Psoas muscle (tissue), 8 donors: Measurements from ENCODE around the gene FBLN1. TPM values are rescaled to one million over a fixed set of nuclear protein-coding genes. Genes with fewer than 3 reads are reported as not detected.

Experiments
- ATAC-seq, 4 donors: fragments of 200-7000 bp; cut with Tn5 transposase; one replicate each; pipeline ENCODE4 v1.9.1; 2020; ENCODE audit warnings: moderate library complexity in 3 of 4, mild to moderate bottlenecking in 2 of 4
- DNase-seq, 2 donors: peaks; one replicate each; pipeline ENCODE4 v3.0.0-alpha.2; 2020
- H3K27ac ChIP-seq: fragments of 200-600 bp; one replicate; pipeline ENCODE4 v1.8.0; 2022
- H3K27me3 ChIP-seq, 3 donors: fragments of 200-600 bp in 1 of 3; one replicate each; pipeline versions ENCODE4 v1.6.1 to v1.8.0; 2013 to 2022; ENCODE audit warnings: low read length in 2 of 3, mild to moderate bottlenecking in 2 of 3, moderate library complexity in 1 of 3; ENCODE audit not compliant: insufficient read depth in 3 of 3
- H3K36me3 ChIP-seq, 2 donors: fragments of 200-600 bp in 1 of 2; one replicate each; pipeline versions ENCODE4 v1.6.1 to v1.8.0; 2013 to 2022; ENCODE audit warnings: low read depth in 1 of 2, mild to moderate bottlenecking in 1 of 2, moderate library complexity in 1 of 2; ENCODE audit not compliant: insufficient read depth in 1 of 2
- H3K4me1 ChIP-seq: fragments of 200-600 bp; one replicate; pipeline ENCODE4 v1.8.0; 2022
- H3K4me3 ChIP-seq: fragments of 200-600 bp; one replicate; pipeline ENCODE4 v1.8.0; 2022; ENCODE audit warnings: mild to moderate bottlenecking
- H3K9me3 ChIP-seq: fragments of 200-600 bp; one replicate; pipeline ENCODE4 v1.8.0; 2022
- CTCF ChIP-seq: fragments of 200-600 bp; IDR thresholded peaks from one replicate; pipeline ENCODE4 v1.8.0; 2022; ENCODE audit warnings: antibody characterized with exemption
- WGBS, 3 donors: extraction: QIAGEN DNeasy Blood & Tissue Kit; methylation state at CpG; one replicate each; pipeline versions ENCODE4 v1.1.6 to v1.1.7; 2013; 5-methylcytosine and 5-hydroxymethylcytosine counted together
- intact Hi-C, 2 donors: fragments of 100-400 bp; cut with DNase I; formaldehyde crosslinking; loops; one replicate each; pipeline versions ENCODE4 v1.11.0 to v1.14.2; 2022
- polyA plus RNA-seq, 3 donors: library from polyadenylated mRNA; stranded (reverse); fragments of 200-250 nt; gene quantifications; one replicate each; pipeline ENCODE4 v1.2.3, GENCODE V29; 2013
- total RNA-seq, 4 donors: library from RNA; stranded (reverse); fragmentation: NEBNext Ultra II Directional in 2 of 4; extraction: Animal tissue kit (Norgen Biotek cat#: 25700) in 2 of 4; gene quantifications; one replicate each; pipeline versions ENCODE4 v1.2.1 to v1.2.4, GENCODE V29; 2021 to 2023
- donor health status: healthy with polysubstance abuse.
- donor health status: DM: no; HTN: no; CAD: no; lungs with moderate emphysema.
- donor health status: Bipolar disorder and iron deficiency.
- donor health status: healthy.
- donor health status: DM: yes; HTN: yes; CAD: no.
- donor health status: DM: no; HTN: no; CAD: no.
- donor health status: DM: no; HTN: no; CAD: no.
- donor health status: DM: yes; HTN: yes; CAD: no.

FBLN1 gene
- total and polyA plus RNA-seq, 7 donors: 10.5 to 95.7 (median 19.3) TPM

GRCh38 chr22:45574069-45574703 is 71.5 kb downstream of the FBLN1 start:
- Histone ChIP-seq H3K4me1 (no peaks in the 10 kb centered on the region), H3K9me3 (peaks cover 16% of the 10 kb centered on the region), H3K4me3 (no peak overlapping the region), H3K27ac (no peak overlapping the region), H3K27me3 (peaks cover 0 to 6% (median 0%) of the 10 kb centered on the region in 3 donors), H3K36me3 (no peaks in the 10 kb centered on the region)
- no peak for TF ChIP-seq CTCF
- intact Hi-C loops: no loop called here
- WGBS, 3 donors: 74 to 80% (median 77%) methylated on average over 22 to 23 of the region's 23 CpGs
- ATAC-seq (no peak), DNase-seq (peak in 1 of 2 donors; percentile 28)

GRCh38 chr22:45575173-45575572 is 72.5 kb downstream of the FBLN1 start:
- DNase-seq: peak in 1 of 2 donors; percentile 29
- no peaks in the 10 kb centered on the region for H3K36me3 ChIP-seq
- intact Hi-C loops: loop anchor here in 1 of 2 donors (5.0 kb wide), 1 partner anchor 287 kb away; no protein-coding TSS in a partner anchor

GRCh38 chr22:45575607-45576272 is 73.1 kb downstream of the FBLN1 start:
- Histone ChIP-seq H3K36me3 (no peaks in the 10 kb centered on the region), H3K9me3 (peaks cover 10% of the 10 kb centered on the region), H3K4me1 (no peaks in the 10 kb centered on the region), H3K27ac (no peak overlapping the region), H3K27me3 (peaks cover 0 to 6% (median 0%) of the 10 kb centered on the region in 3 donors), H3K4me3 (no peak overlapping the region)
- 68 to 72% (median 70%) methylated on average over 18 of the region's 18 CpGs for WGBS, 3 donors
- intact Hi-C loops: loop anchor here in 1 of 2 donors (5.0 kb wide), 1 partner anchor 287 kb away; no protein-coding TSS in a partner anchor
- no peak for TF ChIP-seq CTCF
- ATAC-seq: no peak
- DNase-seq: peak in 1 of 2 donors; percentile 46

More at GRCh38 chr22:45575173-45575572, 72.5 kb downstream of the FBLN1 start:
- H3K27me3 ChIP-seq: peaks cover 0 to 6% (median 0%) of the 10 kb centered on the region in 3 donors
- no peaks in the 10 kb centered on the region for H3K4me1 ChIP-seq
- ATAC-seq: no peak
- no peak for TF ChIP-seq CTCF
- H3K4me3 ChIP-seq: no peak overlapping the region
- H3K27ac ChIP-seq: no peak overlapping the region
- WGBS, 3 donors: 95 to 97% (median 96%) methylated on average over 7 of the region's 7 CpGs
- H3K9me3 ChIP-seq: peaks cover 16% of the 10 kb centered on the region

GRCh38 chr22:45576273-45576625 is 73.6 kb downstream of the FBLN1 start:
- intact Hi-C loops: loop anchor here in 1 of 2 donors (5.0 kb wide), 1 partner anchor 286 kb away; no protein-coding TSS in a partner anchor
- TF ChIP-seq CTCF: no peak
- ATAC-seq (no peak), DNase-seq (peak in 1 of 2 donors; percentile 14)
- Histone ChIP-seq H3K4me3 (no peak overlapping the region), H3K27me3 (peaks cover 0 to 6% (median 0%) of the 10 kb centered on the region in 3 donors), H3K27ac (no peak overlapping the region), H3K4me1 (no peaks in the 10 kb centered on the region), H3K36me3 (no peaks in the 10 kb centered on the region), H3K9me3 (peaks cover 5% of the 10 kb centered on the region)
- 92 to 93% (median 92%) methylated on average over 8 of the region's 8 CpGs for WGBS, 3 donors
